Panc1 (cell line): Measurements from ENCODE around the gene C1orf159. TPM values are rescaled to one million over a fixed set of nuclear protein-coding genes. Genes with fewer than 3 reads are reported as not detected.
A peak's percentile ranks its signal among the peaks of the same experiment; 100 is the strongest.

Experiments
- ATAC-seq: fragments of 200-7000 bp; cut with Tn5 transposase; 2 replicates; pipeline ENCODE4 v1.9.1; 2020; ENCODE audit warnings: mild to moderate bottlenecking, moderate library complexity
- BruUV-seq: library from RNA; stranded (reverse); fragments of 400-500 nt; replicated peaks from 2 replicates; lab custom pipeline; 2021; lab: Mats Ljungman, UMichigan
- CTCF ChIA-PET: fragments of 300-600 bp; sonication (Branson Sonifier 250); formaldehyde crosslinking; loops from one replicate; lab custom pipeline; 2022; ENCODE audit warnings: antibody characterized with exemption; lab: Charles Lee
- POLR2A ChIA-PET: fragments of 300-600 bp; sonication (Branson Sonifier 250); formaldehyde crosslinking; loops from one replicate; lab custom pipeline; 2022; ENCODE audit warnings: antibody characterized with exemption; lab: Charles Lee
- DNase-seq: peaks from one replicate; pipeline ENCODE4 v3.0.0-alpha.2; 2010; ENCODE audit warnings: low read depth, low spot score
- H3K27ac ChIP-seq: 2 replicates; pipeline ENCODE4 v1.5.1; 2011; ENCODE audit warnings: mild to moderate bottlenecking, low read length, inconsistent platforms
- H3K27me3 ChIP-seq: fragments of 200-500 bp; sonication (Bioruptor generic); 2 replicates; pipeline ENCODE4 v1.6.0; 2014; ENCODE audit warnings: low read length, inconsistent platforms; ENCODE audit not compliant: control insufficient read depth, insufficient read depth
- H3K36me3 ChIP-seq: fragments of 200-500 bp; sonication (Bioruptor generic); 2 replicates; pipeline ENCODE4 v1.5.1; 2014; ENCODE audit warnings: inconsistent platforms, mild to moderate bottlenecking, low read length, moderate library complexity; ENCODE audit not compliant: control insufficient read depth, insufficient read depth
- H3K4me1 ChIP-seq: 2 replicates; pipeline ENCODE4 v1.5.1; 2011; ENCODE audit warnings: inconsistent platforms, mild to moderate bottlenecking, low read length, moderate library complexity; ENCODE audit not compliant: control insufficient read depth, insufficient read depth
- H3K4me3 ChIP-seq, 2 experiments: 2 replicates each; pipeline ENCODE4 v1.5.1; 2011 to 2012; ENCODE audit warnings: low read depth in 2 of 2, low read length in 2 of 2, mild to moderate bottlenecking in 2 of 2, inconsistent platforms in 1 of 2, moderate library complexity in 1 of 2
- H3K9me3 ChIP-seq: fragments of 200-500 bp; sonication (Bioruptor generic); 2 replicates; pipeline ENCODE4 v1.5.1; 2014; ENCODE audit warnings: low read depth, mild to moderate bottlenecking, inconsistent platforms, low read length, moderate library complexity; ENCODE audit not compliant: control insufficient read depth, insufficient read depth
- CTCF ChIP-seq: fragments of 450-650 bp; IDR thresholded peaks from 2 replicates; pipeline ENCODE4 v1.5.1; 2017; ENCODE audit warnings: mild to moderate bottlenecking
- POLR2AphosphoS5 ChIP-seq: IDR thresholded peaks from 2 replicates; pipeline ENCODE4 v1.6.1; 2012; ENCODE audit warnings: mild to moderate bottlenecking, low read depth, low read length, moderate library complexity
- REST ChIP-seq, 2 experiments: IDR thresholded peaks; 2 replicates each; pipeline ENCODE4 v1.6.1; 2011 to 2012; ENCODE audit warnings: low read depth in 2 of 2, control low read depth in 1 of 2, low read length in 1 of 2, mild to moderate bottlenecking in 1 of 2, moderate library complexity in 1 of 2; ENCODE audit not compliant: insufficient read depth in 1 of 2
- SIN3A ChIP-seq: IDR thresholded peaks from 2 replicates; pipeline ENCODE4 v1.6.1; 2012; ENCODE audit warnings: low read depth, mild to moderate bottlenecking, low read length, moderate library complexity, borderline replicate concordance; ENCODE audit not compliant: insufficient read depth
- TCF7L2 ChIP-seq: IDR thresholded peaks from 2 replicates; pipeline ENCODE4 v1.6.1; 2011; ENCODE audit warnings: mild to moderate bottlenecking, low read depth, low read length, inconsistent platforms
- in situ Hi-C: cut with HindIII; loops from 2 replicates; pipeline ENCODE4 v1.10.0; 2016; ENCODE audit warnings: low sequenced_read_pairs, low pct_unique_long_range_greater_than_20kb
- intact Hi-C: fragments of 100-400 bp; cut with micrococcal nuclease; formaldehyde crosslinking; loops from one replicate; pipeline ENCODE4 v1.10.0; 2022; ENCODE audit not compliant: unreplicated experiment
- total RNA-seq: library from RNA; stranded (reverse); gene quantifications from one replicate; pipeline ENCODE4 v1.2.1, GENCODE V29; 2021; ENCODE audit not compliant: unreplicated experiment

Gene C1orf159
- total RNA-seq, 1 experiment from 2014 or later: 28.8 TPM

- CTCF ChIA-PET: no interaction called here
- H3K4me1 ChIP-seq: peaks cover 12% of the 10 kb centered on the region
- in situ Hi-C loops (no loop called here), intact Hi-C loops (no loop called here)
- TF ChIP-seq POLR2AphosphoS5 (no peak), SIN3A (no peak), REST (IDR thresholded peaks at IDR 0.05; ENCODE audit: insufficient read depth in 1 of 2, low read depth in 2 of 2, low read length in 1 of 2) (no peak), CTCF (no peak), TCF7L2 (no peak)
- H3K27me3 ChIP-seq: no peaks in the 10 kb centered on the region
- ATAC-seq: peak; percentile 44; the same call in 1 of the 2 replicates
- BruUV-seq: no TSS peak
- DNase-seq: no peak
- POLR2A ChIA-PET: no interaction called here
- H3K27ac ChIP-seq: no peak overlapping the region
- H3K9me3 ChIP-seq: no peaks in the 10 kb centered on the region
- no peak overlapping the region for H3K4me3 ChIP-seq
- H3K36me3 ChIP-seq: no peaks in the 10 kb centered on the region; the same call in 1 of the 2 replicates
These were observed 41.1 kb upstream of the C1orf159 start for GRCh38 chr1:1157033-1157365.

GRCh38 chr1:1156140-1157032 lies 40.5 kb upstream of the C1orf159 start:
- Histone ChIP-seq H3K4me1 (peaks cover 12% of the 10 kb centered on the region), H3K27me3 (no peaks in the 10 kb centered on the region), H3K27ac (no peak overlapping the region), H3K9me3 (no peaks in the 10 kb centered on the region), H3K36me3 (no peaks in the 10 kb centered on the region; the same call in 1 of the 2 replicates), H3K4me3 (no peak overlapping the region)
- DNase-seq (no peak), ATAC-seq (no peak)
- intact Hi-C loops: no loop called here
- no peak for TF ChIP-seq TCF7L2
- TF ChIP-seq SIN3A: no peak
- TF ChIP-seq REST (IDR thresholded peaks at IDR 0.05; ENCODE audit: insufficient read depth in 1 of 2, low read depth in 2 of 2, low read length in 1 of 2): no peak
- TF ChIP-seq CTCF: no peak
- TF ChIP-seq POLR2AphosphoS5: no peak
- in situ Hi-C loops: no loop called here
- ChIA-PET POLR2A (interaction anchor here (0.6 kb wide), 1 partner anchor 166 kb away, joined by 9 read pairs; no protein-coding TSS in a partner anchor), CTCF (no interaction called here)
- no TSS peak for BruUV-seq
